HCT116 (cell line): Measurements from ENCODE around the gene METTL6. TPM values are rescaled to one million over a fixed set of nuclear protein-coding genes. Genes with fewer than 3 reads are reported as not detected.
A peak's percentile ranks its signal among the peaks of the same experiment; 100 is the strongest.

Experiments used
- CEBPB ChIP-seq: IDR thresholded peaks from 2 replicates; pipeline ENCODE4 v1.6.1; 2012; ENCODE audit warnings: low read depth
- EGR1 ChIP-seq: IDR thresholded peaks from 2 replicates; pipeline ENCODE4 v1.6.1; 2012; ENCODE audit warnings: low read depth
- ELF1 ChIP-seq: IDR thresholded peaks from 2 replicates; pipeline ENCODE4 v1.6.1; 2012; ENCODE audit warnings: low read depth, borderline replicate concordance
- EZH2phosphoT487 ChIP-seq: fragments of 200-600 bp; IDR thresholded peaks from 2 replicates; pipeline ENCODE4 v1.6.1; 2018; ENCODE audit warnings: antibody characterized with exemption, borderline replicate concordance
- FOSL1 ChIP-seq: IDR thresholded peaks from 2 replicates; pipeline ENCODE4 v1.6.1; 2012; ENCODE audit warnings: low read depth
- POLR2AphosphoS5 ChIP-seq: IDR thresholded peaks from 2 replicates; pipeline ENCODE4 v1.6.1; 2011; ENCODE audit warnings: mild to moderate bottlenecking, low read depth, low read length, moderate library complexity
- RAD21 ChIP-seq: IDR thresholded peaks from 2 replicates; pipeline ENCODE4 v1.6.1; 2012; ENCODE audit warnings: low read depth, mild to moderate bottlenecking
- SIN3A ChIP-seq: IDR thresholded peaks from 2 replicates; pipeline ENCODE4 v1.6.1; 2012; ENCODE audit warnings: low read depth
- SP1 ChIP-seq: IDR thresholded peaks from 2 replicates; pipeline ENCODE4 v1.6.1; 2012; ENCODE audit warnings: low read depth
- SRF ChIP-seq: IDR thresholded peaks from 2 replicates; pipeline ENCODE4 v1.6.1; 2012; ENCODE audit warnings: low read depth
- TCF7L2 ChIP-seq: IDR thresholded peaks from 2 replicates; pipeline ENCODE4 v1.7.0; 2011; ENCODE audit warnings: borderline replicate concordance, inconsistent platforms; ENCODE audit not compliant: insufficient read depth, insufficient read length; ENCODE audit errors: extremely low read depth
- YY1 ChIP-seq: IDR thresholded peaks from 2 replicates; pipeline ENCODE4 v1.6.1; 2011; ENCODE audit warnings: low read length, low read depth, moderate library complexity, mild to moderate bottlenecking; ENCODE audit not compliant: insufficient replicate concordance; ENCODE audit errors: extremely low read depth
- ZBTB33 ChIP-seq: IDR thresholded peaks from 2 replicates; pipeline ENCODE4 v1.6.1; 2011; ENCODE audit warnings: mild to moderate bottlenecking, low read length, moderate library complexity; ENCODE audit not compliant: insufficient replicate concordance; ENCODE audit errors: extremely low read depth
- ZFX ChIP-seq: fragments of 450-650 bp; IDR thresholded peaks from 2 replicates; pipeline ENCODE4 v1.6.1; 2017
- ZNF274 ChIP-seq: fragments of 200-500 bp; sonication (Bioruptor generic); IDR thresholded peaks from 2 replicates; pipeline ENCODE4 v1.6.1; 2014; ENCODE audit warnings: mild to moderate bottlenecking, low read depth, low read length, inconsistent platforms
- total RNA-seq: library from RNA; stranded (reverse); gene quantifications from one replicate; pipeline ENCODE4 v1.2.1, GENCODE V29; 2021; ENCODE audit not compliant: unreplicated experiment

METTL6 gene
- total RNA-seq, 1 experiment from 2014 or later: 14.7 TPM

DNA sequence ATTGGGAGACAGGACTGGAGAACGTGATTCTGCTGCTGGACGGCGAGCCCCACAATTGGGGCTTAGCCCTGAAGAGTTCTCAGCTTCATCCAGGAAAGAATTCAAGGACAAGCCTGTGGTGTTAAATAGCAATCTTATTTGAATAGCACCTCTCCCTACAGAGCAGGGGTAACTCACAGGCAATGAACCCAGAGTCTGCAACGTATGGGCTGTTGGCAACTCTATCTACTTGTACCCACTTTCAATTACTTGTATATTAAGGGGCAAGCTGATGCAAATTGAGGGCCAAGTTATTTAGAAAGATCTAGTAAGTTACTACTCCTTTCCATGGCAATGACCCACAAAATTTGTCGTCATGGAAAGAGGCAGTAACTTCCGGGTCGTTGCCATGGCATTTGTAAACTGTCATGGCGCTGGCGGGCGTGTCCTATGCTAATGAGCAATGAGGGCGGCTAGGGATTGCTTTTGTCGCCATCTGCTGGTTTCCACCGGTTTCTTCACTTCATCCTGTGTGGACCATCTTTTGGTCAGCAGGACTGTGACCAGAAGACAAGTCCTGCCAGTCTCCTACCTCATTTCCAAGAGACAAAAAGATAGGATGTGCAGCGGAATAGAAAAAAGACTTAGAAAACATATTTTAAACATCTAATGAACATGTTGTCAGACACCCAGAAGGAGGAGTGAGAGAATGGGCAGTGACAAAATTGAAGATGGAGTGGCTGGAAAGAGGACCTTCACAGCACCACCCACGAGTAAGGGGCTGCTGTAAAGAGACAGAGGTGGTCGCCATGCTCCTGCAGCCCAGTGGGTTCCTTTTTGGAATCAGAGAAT is 49.2 kb downstream of the METTL6 start (continued):
- TF ChIP-seq EZH2phosphoT487 (no peak), SRF (no peak), RAD21 (peak; percentile 98), FOSL1 (no peak), ELF1 (no peak; the same call in 1 of the 2 replicates), POLR2AphosphoS5 (peak; percentile 45; the same call in 1 of the 2 replicates), SP1 (peak; percentile 86), ZFX (no peak), ZBTB33 (no peak), SIN3A (no peak), CEBPB (no peak; the same call in 1 of the 2 replicates), TCF7L2 (no peak), ZNF274 (no peak), YY1 (peak; percentile 99), EGR1 (peak; percentile 89)
